Measurements from ENCODE around the gene WBP4. TPM values are rescaled to one million over a fixed set of nuclear protein-coding genes. Genes with fewer than 3 reads are reported as not detected.

WBP4 gene
- total RNA-seq, 1 experiment from 2014 or later, result 7.2 TPM

DNA sequence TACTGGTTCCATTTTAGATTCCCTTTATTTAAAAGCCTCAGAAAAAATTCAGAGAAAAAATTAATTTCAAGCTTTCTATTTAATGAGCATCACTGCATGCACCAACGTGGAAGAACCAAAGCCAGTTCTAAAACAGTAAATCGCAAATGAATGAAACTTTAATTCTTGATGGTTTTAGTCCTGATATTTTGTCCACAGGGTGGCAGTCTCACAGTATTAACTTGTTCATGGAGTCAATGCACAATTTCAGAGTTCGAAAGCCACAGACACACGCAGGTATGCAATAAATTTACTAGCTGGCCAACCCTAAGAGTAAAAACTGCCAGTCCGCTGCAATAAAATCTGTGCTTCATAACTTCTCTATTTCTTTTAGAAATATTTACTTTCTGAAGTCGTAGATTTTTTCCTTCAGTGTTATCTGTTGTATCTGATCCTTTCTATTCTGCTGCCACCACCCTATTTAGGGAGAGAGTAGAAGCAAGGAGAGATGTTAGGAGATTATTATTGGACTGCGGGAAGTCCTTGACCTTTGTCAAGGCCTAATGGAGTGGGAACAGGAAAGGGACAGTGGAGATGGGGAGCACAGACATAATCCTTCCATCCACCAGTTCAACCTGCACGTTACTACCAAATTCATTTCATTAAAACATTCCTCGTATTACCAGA is 7.0 kb upstream of the WBP4 start:
- Mint-ChIP-seq H3K4me3 (no peak overlapping the region), H3K9me3 (peaks cover 3 to 4% of the 10 kb centered on the region in 2 experiments; a peak in 4 of 5 replicates), H3K27me3 (ENCODE audit: low read depth) (no peaks in the 10 kb centered on the region), H3K4me1 (peaks cover 17 to 18% of the 10 kb centered on the region in 2 experiments), H3K36me3 (ENCODE audit: insufficient read depth in 1 of 3, low read depth in 3 of 3) (peaks cover 4 to 9% (median 4%) of the 10 kb centered on the region in 3 experiments; a peak in 6 of 7 replicates), H3K27ac (no peak overlapping the region; a peak in 1 of 7 replicates)
- H3K4ac ChIP-seq (ENCODE audit: low read depth, low read length), result no peak overlapping the region
- H3K4me2 ChIP-seq (ENCODE audit: insufficient read depth, insufficient read length, low read length), result no peak overlapping the region
- H4K91ac ChIP-seq (ENCODE audit: insufficient read length, low read depth, low read length), result no peak overlapping the region
- no peaks in the 10 kb centered on the region for H4K20me1 ChIP-seq (ENCODE audit: control insufficient read depth, insufficient read depth, insufficient read length)
- no peak overlapping the region for H3K14ac ChIP-seq (ENCODE audit: insufficient read depth, low read length)
- TF ChIP-seq, protein P1, sequence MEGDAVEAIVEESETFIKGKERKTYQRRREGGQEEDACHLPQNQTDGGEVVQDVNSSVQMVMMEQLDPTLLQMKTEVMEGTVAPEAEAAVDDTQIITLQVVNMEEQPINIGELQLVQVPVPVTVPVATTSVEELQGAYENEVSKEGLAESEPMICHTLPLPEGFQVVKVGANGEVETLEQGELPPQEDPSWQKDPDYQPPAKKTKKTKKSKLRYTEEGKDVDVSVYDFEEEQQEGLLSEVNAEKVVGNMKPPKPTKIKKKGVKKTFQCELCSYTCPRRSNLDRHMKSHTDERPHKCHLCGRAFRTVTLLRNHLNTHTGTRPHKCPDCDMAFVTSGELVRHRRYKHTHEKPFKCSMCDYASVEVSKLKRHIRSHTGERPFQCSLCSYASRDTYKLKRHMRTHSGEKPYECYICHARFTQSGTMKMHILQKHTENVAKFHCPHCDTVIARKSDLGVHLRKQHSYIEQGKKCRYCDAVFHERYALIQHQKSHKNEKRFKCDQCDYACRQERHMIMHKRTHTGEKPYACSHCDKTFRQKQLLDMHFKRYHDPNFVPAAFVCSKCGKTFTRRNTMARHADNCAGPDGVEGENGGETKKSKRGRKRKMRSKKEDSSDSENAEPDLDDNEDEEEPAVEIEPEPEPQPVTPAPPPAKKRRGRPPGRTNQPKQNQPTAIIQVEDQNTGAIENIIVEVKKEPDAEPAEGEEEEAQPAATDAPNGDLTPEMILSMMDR (conservative IDR thresholded peaks at IDR 0.05), result peak; percentile 66
- no peak overlapping the region for H3K23ac ChIP-seq (ENCODE audit: insufficient read length, low read depth, low read length)
- H3K23me2 ChIP-seq (ENCODE audit: insufficient read length, low read depth, low read length, poor library complexity, severe bottlenecking), result no peaks in the 10 kb centered on the region
- no peak overlapping the region for H2BK120ac ChIP-seq (ENCODE audit: low read depth, low read length, poor library complexity, severe bottlenecking)
- H2BK5ac ChIP-seq (ENCODE audit: insufficient read length, low read length), result no peak overlapping the region
- 100% methylated on average over 2 of the region's 9 CpGs for WGBS (ENCODE audit: extremely low coverage, insufficient read length, low lambda C conversion rate)
- no peak overlapping the region for H2BK15ac ChIP-seq (ENCODE audit: low read depth, low read length)
- H3K9me3 ChIP-seq (ENCODE audit: control insufficient read depth, low read depth, low read length), result peaks cover 1% of the 10 kb centered on the region
- H2BK20ac ChIP-seq (ENCODE audit: low read depth, low read length, poor library complexity, severe bottlenecking), result no peak overlapping the region
- no peak overlapping the region for H4K8ac ChIP-seq (replicated peaks; ENCODE audit: insufficient read length, low read depth, low read length)
- DNase-seq, result no peak
- H3K27ac ChIP-seq (ENCODE audit: insufficient read length, low read depth, low read length), result no peak overlapping the region
- H2BK12ac ChIP-seq (ENCODE audit: insufficient read length, low read depth, low read length), result no peak overlapping the region
- H3K18ac ChIP-seq (ENCODE audit: insufficient read length, low read depth, low read length), result no peak overlapping the region
- no peak overlapping the region for H3K9ac ChIP-seq (ENCODE audit: extremely low read depth, insufficient read length, low read length)
- no peak overlapping the region for H3K56ac ChIP-seq (ENCODE audit: insufficient read length, low read depth, low read length)
- H3K27me3 ChIP-seq (ENCODE audit: insufficient read depth, low read length), result no peaks in the 10 kb centered on the region
- H3K79me1 ChIP-seq (ENCODE audit: insufficient read depth, low read depth, low read length, poor library complexity, severe bottlenecking), result peaks cover 4% of the 10 kb centered on the region
- H2AFZ ChIP-seq (ENCODE audit: low read length), result no peak overlapping the region
- H3K79me2 ChIP-seq (ENCODE audit: insufficient read depth, low read length), result no peaks in the 10 kb centered on the region
- H3T11ph ChIP-seq (ENCODE audit: low read length), result no peak overlapping the region
- no peak overlapping the region for H4K5ac ChIP-seq (ENCODE audit: insufficient read length, low read depth, low read length)
- no peak overlapping the region for H2AK5ac ChIP-seq (ENCODE audit: insufficient read length, low read length)
- H3K4me1 ChIP-seq (ENCODE audit: insufficient read depth, low read length), result no peaks in the 10 kb centered on the region
